ENCODE data around the gene MBNL1.

- TF ChIP-seq NFE2L2 (IDR thresholded peaks at IDR 0.05; ENCODE audit: low read depth, low read length) = no peak
- TF ChIP-seq CTCF (conservative IDR thresholded peaks at IDR 0.05; ENCODE audit: low read depth, low read length) = no peak
- no peak for TF ChIP-seq CHD1 (IDR thresholded peaks at IDR 0.05; ENCODE audit: low read depth, low read length)
Measured at GRCh38 chr3:152278756-152279427, 10.2 kb downstream of the MBNL1 start.
